Hematopoietic multipotent progenitor cell treated with erythropoietin and hydrocortisone succinate and interleukin-3 and kit ligand, for 17 days (in vitro differentiated cells): ENCODE data around the gene COX5A.
A peak's percentile ranks its signal among the peaks of the same experiment; 100 is the strongest.
"Not testable (repeated sequence)": the region's sequence is repeated elsewhere in the genome, so short reads cannot be mapped to it uniquely, and the experiment has no call there.

ENCODE experiments used
- DNase-seq: peaks from one replicate; pipeline ENCODE4 v3.0.0-alpha.2; 2015; ENCODE audit warnings: low spot score

COX5A gene

DNA sequence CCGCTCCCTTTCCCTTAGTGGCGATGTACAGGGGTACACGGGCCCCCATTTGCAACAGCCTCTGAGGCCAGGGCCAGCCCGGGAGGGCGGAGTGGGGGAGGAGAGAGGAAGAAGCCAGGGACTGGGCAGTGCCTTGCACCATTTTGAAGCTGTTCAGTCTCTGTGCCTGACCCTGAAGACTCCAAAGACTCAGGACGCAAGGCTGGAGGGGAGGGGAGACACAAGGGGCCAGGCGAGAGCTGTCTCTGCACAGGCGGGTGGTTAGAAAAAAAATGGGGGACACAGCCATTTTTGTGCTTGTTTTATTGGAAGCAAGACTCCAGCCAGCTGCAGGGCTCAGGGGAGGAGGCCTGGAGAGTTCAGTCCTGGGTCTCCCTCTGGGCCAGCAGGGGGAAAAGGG is 17.1 kb upstream of the COX5A start:
- DNase-seq, result no peak

DNA sequence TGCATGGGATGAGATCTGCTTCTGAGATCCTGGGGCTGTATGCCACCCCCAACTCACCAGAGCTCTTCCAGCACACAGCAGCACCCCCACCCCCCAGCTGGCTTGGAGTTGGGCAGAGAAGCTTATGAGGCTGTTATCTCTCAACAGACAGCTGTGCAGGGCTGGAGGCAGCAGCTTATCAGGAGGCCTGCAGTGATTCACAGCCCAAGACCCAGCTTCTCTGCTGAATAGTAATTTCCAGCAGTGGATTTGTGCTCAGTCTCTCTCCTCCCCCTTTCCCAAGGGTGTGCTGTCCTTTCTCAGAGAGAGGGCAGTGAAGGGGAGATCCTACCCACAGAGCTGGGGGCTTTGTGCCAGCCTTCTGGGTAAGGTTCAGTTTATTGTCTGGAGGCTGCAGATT is 16.6 kb upstream of the COX5A start:
- DNase-seq, result peak; percentile 57

DNA sequence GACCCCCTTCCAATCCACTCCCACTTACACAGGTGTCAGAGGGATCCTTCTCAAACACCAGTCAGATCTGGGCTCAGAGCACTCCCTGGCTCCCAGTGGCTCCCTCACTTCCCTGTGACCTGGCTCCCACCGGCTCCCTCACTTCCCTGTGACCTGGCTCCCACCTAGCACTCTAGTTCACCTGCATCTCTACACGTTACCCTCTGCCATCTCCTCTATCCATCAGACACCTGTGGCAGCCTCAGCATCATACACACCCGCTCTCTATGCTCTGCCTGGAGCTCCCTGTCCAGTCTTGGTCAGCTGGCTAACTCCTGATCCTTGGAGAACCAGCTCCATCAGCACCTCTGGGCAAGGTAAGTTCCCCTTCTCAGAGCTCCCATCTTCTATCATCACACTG is 13.1 kb upstream of the COX5A start:
- DNase-seq, result no peak

DNA sequence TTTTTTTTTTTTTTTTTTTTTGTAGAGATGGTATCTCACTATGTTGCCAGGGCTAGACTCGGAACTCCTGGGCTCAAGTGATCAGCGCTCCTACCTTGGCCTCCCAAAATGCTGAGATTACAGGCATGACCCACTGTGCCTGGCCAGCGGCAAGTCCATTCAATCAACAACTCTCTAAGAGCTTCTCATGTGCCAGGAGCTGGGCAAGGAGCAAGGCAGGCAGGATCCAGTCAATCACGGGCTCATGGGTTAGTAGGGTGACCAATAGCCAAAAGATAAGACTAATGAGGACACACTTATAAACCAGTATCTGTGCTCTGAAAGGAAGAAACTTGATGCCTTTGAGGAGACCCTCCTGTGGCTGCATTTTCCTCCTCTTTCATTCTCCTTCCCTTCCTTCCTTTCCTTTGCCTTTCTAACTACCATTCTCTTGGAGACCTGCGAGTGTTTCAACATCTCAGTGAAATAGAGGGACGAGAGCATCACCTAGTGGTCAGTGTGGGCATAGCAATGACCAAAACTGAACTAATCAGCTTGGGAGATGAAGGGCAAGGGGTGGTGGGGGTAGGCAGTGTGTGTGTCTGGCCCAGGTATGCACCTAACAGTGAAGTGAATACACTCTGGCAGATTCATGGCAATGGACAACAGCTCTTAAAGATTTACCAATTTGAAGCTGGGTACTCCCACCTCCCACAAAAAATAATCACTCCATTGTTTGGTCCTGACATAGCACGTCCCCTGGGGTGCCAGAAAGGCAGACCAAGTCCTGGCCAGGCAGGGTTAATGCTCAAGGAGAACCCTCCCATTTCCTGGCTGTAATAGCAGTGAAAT is 12.4 kb upstream of the COX5A start:
- peak; percentile 84 for DNase-seq

DNA sequence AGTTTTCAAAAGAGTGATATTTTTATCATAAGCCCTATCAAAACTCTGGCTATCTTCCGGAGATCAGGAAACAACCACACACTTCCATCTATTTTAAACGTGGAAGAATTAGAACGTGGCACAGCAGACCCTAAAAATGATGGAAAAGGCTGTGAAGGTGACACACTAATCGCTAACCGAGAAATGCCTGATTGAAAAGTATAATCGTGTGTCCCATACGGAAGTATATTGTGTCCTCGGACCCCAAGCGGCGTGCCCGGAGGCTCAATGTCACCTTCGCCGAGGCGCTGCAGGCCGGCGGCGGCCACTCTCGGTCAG is 642 bp downstream of the COX5A start:
- DNase-seq, result no peak

DNA sequence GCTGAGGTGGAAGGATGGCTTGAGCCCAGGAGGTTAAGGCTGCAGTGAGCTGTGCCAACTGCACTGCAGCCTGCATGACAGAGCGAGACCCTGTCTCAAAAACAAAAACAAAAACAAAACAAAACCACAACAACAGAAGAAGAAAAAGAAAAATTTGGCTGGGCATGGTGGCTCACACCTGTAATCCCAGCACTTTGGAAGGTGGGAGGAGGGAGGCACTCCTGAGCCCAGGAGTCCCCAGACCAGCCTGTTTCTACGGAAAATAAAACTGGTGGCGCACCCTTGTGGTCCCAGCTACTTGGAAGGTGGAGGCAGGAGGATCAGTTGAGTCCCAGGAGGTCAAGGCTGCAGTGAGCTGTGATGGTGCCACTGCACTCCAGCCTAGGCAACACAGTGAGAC is 2.7 kb downstream of the COX5A start:
- peak; percentile 33 for DNase-seq

DNA sequence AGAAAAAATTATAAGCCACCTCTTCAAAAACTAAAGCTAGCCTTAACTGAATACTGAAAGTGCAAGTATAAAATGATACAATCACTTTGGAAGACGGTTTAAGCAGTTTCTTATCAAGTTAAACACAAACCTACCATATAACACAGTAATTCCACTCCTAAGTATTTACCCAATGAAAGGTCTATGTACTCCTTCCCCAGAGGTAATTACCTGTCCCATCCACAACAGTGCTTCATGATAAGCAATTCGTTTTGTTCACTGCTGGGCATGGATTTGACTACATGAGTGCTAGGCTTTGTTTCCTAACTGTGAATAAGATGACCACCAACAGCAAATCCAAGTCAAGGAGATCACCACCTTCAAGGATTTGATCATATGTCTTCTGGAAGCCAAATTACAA is 4.3 kb downstream of the COX5A start:
- DNase-seq, result no peak

DNA sequence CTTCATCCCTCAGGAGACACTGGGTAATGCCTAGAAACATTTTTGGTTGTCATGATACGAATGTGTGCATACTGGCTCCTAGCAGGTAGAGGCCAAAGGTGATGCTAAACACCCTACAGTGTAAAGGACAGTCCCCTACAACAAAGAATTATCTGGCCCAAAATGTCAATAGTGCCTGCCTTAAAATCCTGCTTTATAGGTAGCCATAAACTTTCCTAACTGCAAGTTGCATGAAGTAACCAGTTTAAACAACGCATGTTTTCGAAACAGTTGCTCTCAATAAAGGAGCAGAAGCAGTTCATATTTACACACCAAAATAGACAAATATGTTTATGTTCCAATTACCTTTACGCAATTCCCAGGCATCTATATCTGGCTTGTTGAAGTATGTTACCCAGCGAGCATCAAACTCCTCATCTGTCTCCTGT is 9.1 kb downstream of the COX5A start:
- no peak for DNase-seq

DNA sequence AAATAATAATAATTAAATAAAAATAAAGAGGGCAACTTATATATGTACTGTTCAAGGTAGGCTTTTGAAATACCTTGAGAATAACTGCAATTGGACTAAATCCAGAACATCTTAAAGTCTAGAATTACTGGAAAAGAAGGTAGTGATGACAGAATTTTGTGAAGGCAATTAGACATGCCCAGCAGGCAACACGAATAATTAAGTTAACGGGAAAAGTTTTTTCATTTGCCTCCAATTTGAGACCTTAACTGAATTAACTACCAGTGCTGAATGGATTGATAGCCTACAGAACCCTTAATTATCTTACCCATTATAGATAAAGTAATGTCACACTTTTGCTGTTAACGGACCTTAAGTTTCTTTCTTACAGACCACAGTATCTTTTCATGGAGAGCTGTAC is 13.3 kb downstream of the COX5A start:
- DNase-seq, result peak; percentile 3

DNA sequence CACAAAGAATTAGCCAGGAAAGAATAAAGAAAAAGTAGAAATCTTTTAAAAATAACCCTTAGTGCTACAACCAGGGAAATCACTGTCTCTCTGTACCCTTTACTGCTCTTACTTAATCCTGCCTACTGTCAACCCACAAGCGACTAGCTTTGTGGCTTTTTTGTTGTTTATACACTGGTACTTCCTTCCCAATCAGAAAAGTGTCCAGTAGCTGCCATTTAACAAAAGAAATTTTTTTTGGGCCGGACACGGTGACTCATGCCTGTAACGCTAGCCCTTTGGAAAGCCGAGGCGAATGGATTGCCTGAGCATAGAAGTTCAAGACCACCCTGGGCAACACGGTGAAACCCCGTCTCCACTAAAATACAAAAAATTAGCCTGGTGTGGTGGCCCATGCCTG is 17.4 kb downstream of the COX5A start:
- no peak for DNase-seq

DNA sequence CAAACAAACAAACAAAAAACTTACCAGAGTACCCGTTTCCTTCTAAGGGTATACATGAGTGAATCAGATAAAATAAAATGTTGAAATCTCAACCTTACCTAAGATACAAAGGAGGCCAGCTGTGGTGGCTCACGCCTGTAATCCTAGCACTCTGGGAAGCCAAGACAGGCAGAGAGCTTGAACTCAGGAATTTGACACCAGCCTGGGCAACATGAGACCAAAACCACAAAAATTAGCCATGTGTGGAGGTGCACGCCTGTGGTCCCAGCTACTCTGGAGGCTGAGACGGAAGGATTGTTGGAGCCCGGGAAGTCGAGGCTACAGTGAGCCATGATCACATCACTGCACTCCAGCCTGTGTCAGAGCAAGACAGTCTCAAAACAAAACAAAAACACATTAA is 20.2 kb downstream of the COX5A start:
- no peak for DNase-seq

DNA sequence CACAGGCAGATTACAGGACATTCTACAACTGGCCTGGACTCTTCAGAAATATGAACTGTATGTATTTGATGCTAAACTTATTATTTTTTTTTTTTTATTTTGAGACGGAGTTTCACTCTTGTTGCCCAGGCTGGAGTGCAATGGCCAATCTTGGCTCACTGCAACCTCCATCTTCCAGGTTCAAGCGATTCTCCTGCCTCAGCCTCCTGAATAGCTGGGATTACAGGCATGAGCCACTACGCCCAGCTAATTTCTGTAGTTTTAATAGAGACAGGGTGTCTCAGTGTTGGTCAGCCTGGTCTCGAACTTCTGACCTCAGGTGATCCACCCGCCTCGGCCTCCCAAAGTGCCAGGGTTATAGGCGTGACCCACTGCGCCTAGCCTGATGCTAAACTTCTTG is 24.1 kb downstream of the COX5A start:
- DNase-seq, result not testable (repeated sequence)

DNA sequence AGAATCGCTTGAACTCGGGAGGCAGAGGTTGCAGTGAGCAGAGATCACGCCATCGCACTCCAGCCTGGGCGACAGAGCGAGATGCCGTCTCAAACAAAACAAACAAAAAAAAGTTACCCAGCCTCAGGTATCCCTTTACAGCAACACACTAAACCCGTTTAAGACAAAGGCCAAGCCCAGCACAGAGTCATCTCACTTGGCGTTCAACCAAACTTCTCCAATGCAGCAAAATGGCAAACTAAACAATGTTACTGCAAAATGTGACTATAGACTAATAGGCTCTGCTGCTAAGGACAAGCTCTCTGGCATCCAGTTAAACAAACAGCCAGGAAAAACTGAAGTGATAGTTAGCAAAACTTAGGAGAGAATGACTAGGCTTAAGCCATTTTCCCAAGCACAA is 24.8 kb downstream of the COX5A start:
- no peak for DNase-seq

DNA sequence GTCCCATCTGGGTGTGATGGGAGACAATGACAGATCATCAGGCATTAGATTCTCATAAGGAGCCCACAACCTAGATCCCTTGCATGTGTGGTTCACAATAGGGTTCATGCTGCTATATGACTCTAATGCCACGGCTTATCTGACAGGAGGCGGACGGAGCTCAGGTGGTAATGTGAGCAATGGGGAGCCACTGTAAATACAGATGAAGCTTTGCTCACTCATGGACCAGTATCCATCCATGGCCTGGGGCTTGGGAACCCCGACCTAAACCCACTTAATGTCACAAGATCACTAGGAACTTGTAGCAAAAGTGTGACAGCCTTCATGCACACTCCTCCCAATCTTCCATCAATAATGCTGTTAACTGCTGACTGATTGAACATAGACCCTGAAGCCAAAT is 29.2 kb downstream of the COX5A start:
- DNase-seq, result no peak

DNA sequence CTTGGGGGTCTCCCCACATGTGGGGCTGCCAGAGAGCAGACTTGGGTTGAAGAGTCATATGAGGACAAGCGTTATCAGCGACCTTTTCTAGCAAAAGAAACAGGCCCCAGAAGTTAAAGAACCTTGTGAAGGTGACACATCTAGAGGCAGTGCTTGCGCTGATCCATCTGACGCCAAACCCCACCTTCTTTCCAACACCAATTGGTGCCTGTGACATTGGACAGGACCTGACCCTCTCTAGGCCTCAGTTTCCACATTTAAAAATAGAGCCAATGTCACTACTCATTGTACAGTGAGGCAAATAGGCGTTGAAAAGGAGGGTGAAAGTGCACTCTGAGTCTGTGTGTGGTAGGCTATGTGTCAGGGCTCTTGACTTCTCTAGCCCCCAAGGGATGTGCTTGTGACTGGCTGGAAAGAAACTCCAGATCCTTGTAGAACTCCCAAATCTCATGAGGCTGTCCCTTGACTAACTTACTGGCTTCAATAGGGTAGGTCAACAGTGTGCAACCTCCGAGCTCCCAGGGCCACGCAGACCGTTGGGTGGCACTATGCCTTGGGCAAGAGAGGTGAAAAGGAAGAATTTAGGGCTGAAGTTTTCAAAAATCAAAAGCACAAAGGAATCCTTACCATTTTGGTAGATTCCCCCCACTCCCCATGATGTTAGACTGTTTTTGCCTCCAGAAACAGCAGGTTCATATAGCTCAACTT is 30.6 kb downstream of the COX5A start:
- no peak for DNase-seq

DNA sequence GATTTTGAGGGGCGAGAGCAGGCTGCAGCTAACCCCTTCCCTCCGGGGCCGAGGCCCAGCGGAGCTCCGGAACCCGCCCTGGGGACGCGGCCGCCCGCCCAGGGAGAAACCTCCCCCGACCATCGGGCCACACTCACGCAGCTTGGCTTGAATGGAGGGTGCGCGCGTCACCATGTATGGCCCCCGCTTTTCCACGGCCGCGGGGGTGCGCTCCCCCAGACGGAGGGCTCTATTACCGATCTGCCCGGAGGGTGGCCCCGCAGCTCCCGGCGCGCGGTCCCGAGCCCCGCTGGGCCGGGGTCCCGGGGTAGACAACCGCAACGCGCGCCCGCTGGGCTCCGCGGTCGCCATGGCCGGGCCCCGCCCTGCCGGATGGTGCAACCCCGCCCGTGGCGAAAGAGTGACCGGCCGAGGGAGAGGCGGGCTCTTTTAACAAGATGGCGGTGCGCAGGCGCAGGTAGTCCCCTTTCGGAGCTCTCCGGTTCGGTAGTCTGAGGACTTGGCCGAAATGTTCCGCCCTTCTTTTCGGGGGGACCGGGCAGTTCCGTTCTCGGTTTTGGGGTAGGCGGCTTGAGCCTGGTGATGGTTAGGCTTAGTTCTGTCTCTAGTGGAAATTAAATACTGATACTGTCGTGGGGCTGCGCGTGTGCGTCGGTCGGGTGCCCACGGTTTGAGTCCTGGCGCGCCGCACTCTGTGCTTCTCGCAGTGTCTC is 31.3 kb downstream of the COX5A start, which contains the start of gene FAM219B:
FAM219B (minus strand) TSS at position 402 of the 713 bp plus-strand sequence; CDS start at position 351, 51 bp downstream.
- peak; percentile 89 for DNase-seq

DNA sequence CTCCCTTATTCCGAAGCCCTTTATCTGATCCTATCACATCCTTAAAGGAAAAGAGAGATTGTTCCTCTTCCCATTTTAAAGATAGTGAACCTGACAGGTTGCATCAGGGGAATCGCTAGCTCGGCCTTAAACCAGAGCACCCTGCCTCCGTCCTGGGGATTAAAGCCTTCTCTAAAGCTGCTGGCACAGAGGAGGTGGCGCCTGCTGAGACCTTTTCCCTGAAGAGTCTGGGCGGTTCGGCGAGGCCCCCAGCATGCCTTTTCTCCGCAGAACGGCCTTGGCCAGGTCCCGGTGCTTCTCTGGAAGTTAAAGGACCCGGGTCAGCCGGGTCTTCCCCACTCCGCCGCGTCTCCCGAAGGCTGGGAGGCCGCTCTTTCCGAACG is 31.8 kb downstream of the COX5A start:
- DNase-seq, result peak; percentile 22

DNA sequence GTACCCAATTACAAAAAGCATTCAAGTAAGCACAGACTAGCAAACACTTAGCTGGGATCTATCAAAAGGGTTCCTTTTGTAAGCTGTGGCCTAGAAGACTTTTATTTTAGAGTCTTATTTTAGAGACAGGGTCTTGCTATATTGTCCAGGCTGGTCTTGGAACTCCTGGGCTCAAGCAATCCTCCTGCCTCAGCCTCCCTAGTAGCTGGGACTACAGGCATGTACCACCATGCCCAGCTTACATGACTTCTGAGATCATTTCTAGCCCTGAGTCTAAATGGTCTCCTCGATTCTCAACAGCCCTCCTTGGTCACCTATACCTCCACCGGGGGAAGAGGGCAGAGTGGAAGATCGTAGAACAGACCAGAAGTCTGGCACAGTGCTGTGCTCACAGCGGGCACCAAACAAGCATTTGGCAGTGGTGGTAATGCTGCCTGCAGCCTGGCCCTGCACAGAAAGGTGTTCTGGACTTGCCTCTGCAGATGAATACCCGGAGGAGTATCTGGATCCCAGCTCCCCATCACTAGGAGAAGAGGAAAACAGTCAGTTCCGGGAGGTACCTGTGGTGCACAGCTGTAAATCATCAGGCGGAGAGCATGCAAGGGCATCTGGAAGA is 33.6 kb downstream of the COX5A start:
- no peak for DNase-seq

DNA sequence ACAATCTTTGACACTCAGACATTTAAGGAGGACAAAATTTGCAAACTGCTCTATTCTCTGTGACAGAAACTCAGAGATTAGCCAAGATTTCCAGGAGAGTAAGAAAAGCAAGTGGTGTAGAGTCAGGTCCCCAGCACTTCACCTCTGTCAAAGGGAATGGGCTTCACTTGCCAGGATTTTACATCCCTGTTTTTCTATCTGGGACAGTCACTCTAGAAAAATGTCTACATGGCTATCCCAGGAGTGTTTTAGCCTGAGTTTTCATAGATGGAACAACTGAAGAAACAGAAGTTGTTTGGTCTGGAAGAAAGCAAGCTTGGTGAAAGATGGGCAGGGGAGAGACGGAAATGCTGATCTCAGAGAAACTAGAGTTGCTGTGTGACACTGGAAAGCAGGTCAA is 34.2 kb downstream of the COX5A start:
- DNase-seq, result no peak

DNA sequence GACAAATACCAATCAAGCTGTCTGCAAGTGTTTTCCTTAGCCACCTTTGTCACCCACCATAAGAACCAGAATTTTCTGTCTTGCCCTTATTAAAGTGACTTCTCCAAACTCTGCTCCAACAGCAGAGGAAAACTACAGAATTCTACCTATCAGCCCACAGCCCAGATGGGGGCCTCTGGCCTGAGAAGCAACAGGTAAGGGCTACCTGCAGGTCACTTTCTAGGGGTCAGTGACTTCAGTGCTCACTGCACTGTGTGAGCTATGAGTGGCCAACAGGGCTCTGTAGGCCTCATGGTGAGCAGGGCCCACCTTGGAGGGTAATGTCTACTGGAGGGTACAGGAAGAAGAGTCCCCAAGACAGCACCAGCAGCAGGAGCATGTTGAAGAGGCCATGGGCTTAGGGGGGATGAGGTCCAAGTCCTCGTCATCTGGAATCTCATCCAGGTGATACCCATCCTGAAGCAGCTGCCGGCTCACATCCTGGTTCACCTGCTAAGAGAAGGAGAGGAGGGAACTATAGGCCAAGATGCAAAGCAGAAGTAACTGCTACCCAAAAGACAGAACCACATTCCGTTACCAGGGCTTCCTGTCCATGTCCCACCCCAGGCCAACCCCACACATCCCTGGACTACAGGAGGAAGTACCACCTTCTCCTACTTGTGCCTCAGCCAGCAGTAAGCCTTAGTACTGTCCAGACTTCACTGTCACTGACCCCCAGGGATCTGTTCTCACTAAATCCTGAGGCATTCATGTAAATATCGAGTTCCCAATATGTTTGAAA is 35.4 kb downstream of the COX5A start:
- DNase-seq, result no peak

DNA sequence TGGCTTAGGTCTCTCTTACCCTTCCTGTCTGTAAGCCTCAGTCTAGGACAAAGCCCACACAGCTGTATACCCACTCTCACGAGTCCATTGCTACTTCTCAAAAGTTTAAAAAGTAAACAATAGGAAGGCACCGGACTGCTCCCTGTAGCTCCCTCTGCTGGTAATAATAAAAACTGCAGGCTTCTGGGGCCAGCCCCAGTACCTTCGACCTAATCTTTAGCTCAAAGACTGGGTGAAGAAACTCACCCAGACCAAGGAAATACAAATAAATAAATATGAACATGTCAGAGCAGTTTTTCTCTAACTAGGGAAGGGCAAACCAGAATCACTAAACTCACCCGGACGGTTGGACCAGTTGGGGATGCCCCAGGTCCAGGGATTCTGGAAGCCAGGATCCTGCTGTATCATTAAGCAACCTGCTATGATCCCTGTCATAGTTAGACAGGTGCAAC is 36.2 kb downstream of the COX5A start:
- DNase-seq, result peak; percentile 81

DNA sequence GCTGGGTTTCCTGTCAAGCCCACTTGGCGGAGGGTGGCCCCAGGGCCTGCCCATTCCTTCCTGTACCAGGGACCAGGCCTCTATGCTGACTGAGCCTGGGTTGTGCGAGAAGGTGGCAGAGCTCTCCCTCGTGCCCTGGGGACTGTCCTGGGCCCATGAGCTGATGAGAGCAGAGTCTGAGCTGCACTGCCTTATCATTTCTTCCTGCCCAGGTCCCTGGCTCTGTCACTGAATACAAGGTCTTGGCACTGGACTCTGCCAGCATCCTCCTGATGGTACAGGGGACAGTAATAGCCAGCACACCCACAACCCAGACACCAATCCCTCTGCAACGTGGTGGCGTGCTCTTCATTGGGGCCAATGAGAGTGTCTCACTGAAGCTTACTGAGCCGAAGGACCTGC is 40.6 kb downstream of the COX5A start:
- no peak for DNase-seq
